Progenitor cell of endocrine pancreas (in vitro differentiated cells): ENCODE results near the gene EVA1A. TPM values are rescaled to one million over a fixed set of nuclear protein-coding genes. Genes with fewer than 3 reads are reported as not detected.

Experiments used
- DNase-seq: peaks from one replicate; pipeline ENCODE4 v3.0.0; 2021; ENCODE audit warnings: low spot score; ENCODE audit not compliant: unreplicated experiment
- H3K27ac Mint-ChIP-seq: 2 replicates; pipeline ENCODE4 v1.8.0; 2021; ENCODE audit warnings: mild to moderate bottlenecking, moderate library complexity, mixed read lengths
- H3K27me3 Mint-ChIP-seq: 2 replicates; pipeline ENCODE4 v1.8.0; 2021; ENCODE audit warnings: mixed read lengths
- H3K36me3 Mint-ChIP-seq: 2 replicates; pipeline ENCODE4 v1.8.0; 2022; ENCODE audit warnings: mixed read lengths; ENCODE audit not compliant: insufficient read depth
- H3K4me1 Mint-ChIP-seq: 2 replicates; pipeline ENCODE4 v1.8.0; 2021; ENCODE audit warnings: low read depth, mixed read lengths
- H3K4me3 Mint-ChIP-seq: 2 replicates; pipeline ENCODE4 v1.8.0; 2021; ENCODE audit warnings: low read depth, mild to moderate bottlenecking, moderate library complexity, mixed read lengths
- H3K9me3 Mint-ChIP-seq: 2 replicates; pipeline ENCODE4 v1.8.0; 2021; ENCODE audit warnings: low read depth, mixed read lengths
- total RNA-seq: library from RNA; stranded (reverse); gene quantifications from 2 replicates; pipeline ENCODE4 v1.2.1, GENCODE V29; 2021
- TF ChIP-seq, protein P1 (sequence below): fragments of 200-600 bp; sonication (generic); IDR thresholded peaks from one replicate; pipeline ENCODE4 v1.5.0; 2021; ENCODE audit warnings: antibody characterized with exemption, mild to moderate bottlenecking; ENCODE audit not compliant: unreplicated experiment

EVA1A gene
- total RNA-seq, 1 donor from 2014 or later, result 10.9 TPM

DNA sequence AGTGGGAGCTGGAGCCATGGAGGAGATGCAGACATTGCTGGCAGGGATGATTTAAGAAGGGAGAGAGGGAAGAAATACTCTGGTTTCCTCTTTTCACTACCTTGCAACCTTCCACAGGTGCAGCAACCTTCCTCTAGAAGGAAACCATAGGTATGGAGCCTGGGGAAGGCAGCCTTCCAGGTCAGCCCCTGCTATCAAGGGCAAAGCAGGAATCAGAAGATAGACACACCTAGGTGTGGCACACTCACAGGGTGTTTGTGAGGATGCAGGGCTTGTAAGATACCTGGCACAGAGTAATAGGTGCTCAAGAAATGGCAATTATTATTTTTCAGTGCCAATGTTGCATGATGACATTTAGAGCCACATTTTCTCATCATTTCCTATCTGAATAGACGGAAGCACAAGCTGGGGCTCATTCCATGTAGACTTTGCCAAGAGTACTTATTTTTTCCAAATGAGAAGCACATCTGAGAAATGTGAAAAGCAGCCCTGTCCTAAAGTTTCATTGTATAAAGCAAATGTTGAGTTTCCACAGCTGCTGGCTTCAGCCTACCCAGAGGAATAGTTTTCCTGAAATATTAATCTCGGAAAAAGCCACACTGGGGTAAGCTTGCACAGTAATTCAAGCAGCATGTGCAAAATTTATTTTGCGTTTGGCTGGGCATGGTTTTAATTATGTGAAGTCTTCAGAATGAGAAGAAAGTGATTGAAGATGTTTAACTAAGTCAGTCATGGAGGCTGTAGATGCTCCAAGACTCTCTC, 20.6 kb downstream of the EVA1A start:
- Mint-ChIP-seq H3K27ac (no peak overlapping the region), H3K4me3 (no peak overlapping the region), H3K4me1 (no peaks in the 10 kb centered on the region), H3K27me3 (no peaks in the 10 kb centered on the region), H3K9me3 (peaks cover 17% of the 10 kb centered on the region), H3K36me3 (peaks cover 20% of the 10 kb centered on the region)
- TF ChIP-seq, protein P1, sequence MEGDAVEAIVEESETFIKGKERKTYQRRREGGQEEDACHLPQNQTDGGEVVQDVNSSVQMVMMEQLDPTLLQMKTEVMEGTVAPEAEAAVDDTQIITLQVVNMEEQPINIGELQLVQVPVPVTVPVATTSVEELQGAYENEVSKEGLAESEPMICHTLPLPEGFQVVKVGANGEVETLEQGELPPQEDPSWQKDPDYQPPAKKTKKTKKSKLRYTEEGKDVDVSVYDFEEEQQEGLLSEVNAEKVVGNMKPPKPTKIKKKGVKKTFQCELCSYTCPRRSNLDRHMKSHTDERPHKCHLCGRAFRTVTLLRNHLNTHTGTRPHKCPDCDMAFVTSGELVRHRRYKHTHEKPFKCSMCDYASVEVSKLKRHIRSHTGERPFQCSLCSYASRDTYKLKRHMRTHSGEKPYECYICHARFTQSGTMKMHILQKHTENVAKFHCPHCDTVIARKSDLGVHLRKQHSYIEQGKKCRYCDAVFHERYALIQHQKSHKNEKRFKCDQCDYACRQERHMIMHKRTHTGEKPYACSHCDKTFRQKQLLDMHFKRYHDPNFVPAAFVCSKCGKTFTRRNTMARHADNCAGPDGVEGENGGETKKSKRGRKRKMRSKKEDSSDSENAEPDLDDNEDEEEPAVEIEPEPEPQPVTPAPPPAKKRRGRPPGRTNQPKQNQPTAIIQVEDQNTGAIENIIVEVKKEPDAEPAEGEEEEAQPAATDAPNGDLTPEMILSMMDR, result no peak
- DNase-seq, result no peak

DNA sequence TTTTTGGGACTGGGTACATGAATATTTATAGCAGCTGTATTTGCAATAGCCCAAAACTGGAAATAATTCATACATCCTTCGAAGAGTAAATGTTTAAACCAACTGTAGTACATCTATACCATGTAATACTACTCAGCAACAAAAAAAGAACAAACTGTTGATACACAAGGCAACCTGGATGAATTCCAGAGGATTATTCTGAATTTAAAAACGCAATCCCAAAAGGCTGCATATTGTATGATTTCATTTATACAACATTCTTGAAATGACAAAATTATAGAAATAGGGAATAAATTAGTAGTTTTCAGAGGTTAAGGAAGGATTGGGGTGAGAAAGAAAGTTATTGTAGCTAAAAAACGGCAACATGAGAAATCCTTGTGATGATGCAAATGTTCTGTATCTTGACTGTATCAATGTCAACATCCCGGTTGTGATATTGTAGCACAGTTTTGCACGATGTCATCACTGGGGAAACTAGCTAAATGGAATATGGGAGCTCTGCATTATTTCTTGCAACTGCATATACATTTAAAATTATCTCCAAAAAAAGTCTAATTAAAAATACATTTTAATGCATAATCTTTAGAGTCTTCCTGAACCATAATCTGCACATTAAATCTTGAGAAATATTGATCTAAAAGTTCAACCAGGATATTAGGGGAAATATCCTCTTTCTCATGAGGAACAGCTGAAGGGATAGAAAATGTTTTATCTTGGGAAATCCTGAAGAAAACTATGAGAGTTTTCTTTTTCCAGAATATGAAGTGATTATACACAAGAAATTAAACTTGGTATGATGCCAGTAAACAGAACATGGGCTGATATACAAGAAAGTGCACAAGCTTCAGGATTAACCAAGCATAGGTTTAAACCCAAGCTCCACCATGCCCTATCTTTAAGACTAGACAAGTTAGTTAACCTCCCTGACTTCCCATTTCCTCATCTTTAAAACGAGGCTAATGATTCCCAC, 21.9 kb downstream of the EVA1A start:
- Mint-ChIP-seq H3K27ac (no peak overlapping the region), H3K4me3 (no peak overlapping the region), H3K27me3 (no peaks in the 10 kb centered on the region), H3K36me3 (peaks cover 18% of the 10 kb centered on the region), H3K4me1 (no peaks in the 10 kb centered on the region), H3K9me3 (peaks cover 17% of the 10 kb centered on the region)
- DNase-seq, result no peak
- TF ChIP-seq, protein P1, result no peak

DNA sequence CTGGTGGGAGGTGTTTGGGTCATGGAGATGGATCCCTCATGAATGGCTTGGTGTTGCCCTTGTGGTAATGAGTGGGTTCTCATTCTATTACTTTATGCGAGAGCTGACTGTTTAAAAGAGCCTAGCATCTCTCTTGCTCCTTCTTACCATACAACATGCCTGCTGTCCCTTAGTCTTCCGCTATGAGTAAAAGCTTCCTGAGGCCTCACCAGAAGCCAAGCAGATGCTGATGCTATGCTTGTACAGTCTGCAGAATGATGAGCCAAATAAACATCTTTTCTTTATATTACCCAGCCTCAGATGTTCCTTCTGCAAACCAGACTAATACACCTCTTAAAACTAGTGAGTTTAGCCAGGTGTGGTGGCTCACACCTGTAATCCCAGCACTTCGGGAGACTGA, 23.1 kb downstream of the EVA1A start:
- Mint-ChIP-seq H3K36me3 (peaks cover 18% of the 10 kb centered on the region), H3K9me3 (peaks cover 17% of the 10 kb centered on the region), H3K4me1 (no peaks in the 10 kb centered on the region), H3K27me3 (no peaks in the 10 kb centered on the region), H3K27ac (no peak overlapping the region), H3K4me3 (no peak overlapping the region)
- TF ChIP-seq, protein P1, result no peak
- DNase-seq, result no peak

DNA sequence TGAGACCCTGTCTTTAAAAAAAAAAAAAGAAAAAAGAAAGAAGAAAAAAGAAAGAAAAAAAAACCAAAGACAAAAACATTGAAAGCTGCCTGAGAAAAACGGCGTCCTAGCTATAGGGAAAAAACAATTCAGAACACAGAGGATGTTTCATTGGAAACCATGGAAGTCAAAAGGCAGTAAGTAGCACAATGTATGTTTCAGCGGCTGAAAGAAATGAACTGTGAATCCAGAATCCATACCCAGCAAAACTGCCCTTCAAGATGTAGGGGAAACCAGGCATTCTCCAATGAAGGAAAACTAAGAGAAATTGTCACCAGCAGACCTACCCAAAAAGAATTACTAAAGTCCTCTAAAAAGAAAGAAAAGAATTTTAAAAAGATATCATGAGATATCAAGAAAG, 27.6 kb downstream of the EVA1A start:
- Mint-ChIP-seq H3K4me1 (peaks cover 6% of the 10 kb centered on the region), H3K4me3 (no peak overlapping the region), H3K9me3 (peaks cover 3% of the 10 kb centered on the region), H3K27ac (no peak overlapping the region), H3K36me3 (peaks cover 6% of the 10 kb centered on the region), H3K27me3 (no peaks in the 10 kb centered on the region)
- TF ChIP-seq, protein P1, result no peak
- DNase-seq, result no peak

DNA sequence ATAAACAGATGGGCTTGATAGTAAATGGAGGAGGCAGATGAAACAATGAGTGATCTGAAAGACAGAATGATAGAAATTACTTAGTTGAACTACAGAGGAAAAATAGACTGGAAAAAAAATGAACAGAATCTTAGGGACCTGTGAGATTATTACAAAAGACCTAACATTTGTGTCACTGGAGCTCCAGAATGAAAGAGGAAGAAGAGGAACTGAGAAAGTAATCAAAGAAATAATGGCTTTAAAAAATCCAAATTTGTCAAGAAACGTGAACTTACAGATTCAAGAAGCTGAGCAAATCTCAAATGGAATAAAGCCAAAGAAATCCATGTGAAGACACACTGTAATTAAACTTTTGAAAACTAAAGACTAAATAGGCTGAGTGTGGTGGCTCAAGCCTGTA, 28.3 kb downstream of the EVA1A start:
- Mint-ChIP-seq H3K9me3 (peaks cover 3% of the 10 kb centered on the region), H3K27me3 (no peaks in the 10 kb centered on the region), H3K27ac (no peak overlapping the region), H3K4me3 (no peak overlapping the region), H3K36me3 (peaks cover 3% of the 10 kb centered on the region), H3K4me1 (peaks cover 6% of the 10 kb centered on the region)
- TF ChIP-seq, protein P1, result no peak
- no peak for DNase-seq
